Effector memory CD8-positive, alpha-beta T cell (primary cell): ENCODE measurements around the gene NLGN2.

Experiments used
- ATAC-seq: fragments of 150-1000 bp; cut with Tn5 transposase; replicated peaks from 2 replicates; pipeline ENCODE4 v1.10.0; 2021; ENCODE audit warnings: mild to moderate bottlenecking, moderate library complexity
- DNase-seq, 3 experiments: peaks; one replicate each; pipeline ENCODE4 v3.0.0; 2021
- H3K27ac Mint-ChIP-seq, 2 donors: one replicate each; pipeline ENCODE4 v1.8.0; 2022; ENCODE audit warnings: mild to moderate bottlenecking in 2 of 2, mixed read lengths in 2 of 2, moderate library complexity in 2 of 2
- H3K27me3 Mint-ChIP-seq, 2 donors: one replicate each; pipeline ENCODE4 v1.8.0; 2022; ENCODE audit warnings: mixed read lengths in 2 of 2
- H3K36me3 Mint-ChIP-seq: one replicate; pipeline ENCODE4 v1.8.0; 2022; ENCODE audit warnings: mild to moderate bottlenecking, moderate library complexity, mixed read lengths; ENCODE audit not compliant: insufficient read depth
- H3K4me1 Mint-ChIP-seq, 2 donors: one replicate each; pipeline ENCODE4 v1.8.0; 2022; ENCODE audit warnings: low read depth in 2 of 2, mixed read lengths in 2 of 2
- H3K4me3 Mint-ChIP-seq, 2 donors: one replicate each; pipeline ENCODE4 v1.8.0; 2022; ENCODE audit warnings: mild to moderate bottlenecking in 2 of 2, mixed read lengths in 2 of 2, moderate library complexity in 2 of 2
- H3K9me3 Mint-ChIP-seq, 2 donors: one replicate each; pipeline ENCODE4 v1.8.0; 2022; ENCODE audit warnings: mixed read lengths in 2 of 2

Gene NLGN2

DNA sequence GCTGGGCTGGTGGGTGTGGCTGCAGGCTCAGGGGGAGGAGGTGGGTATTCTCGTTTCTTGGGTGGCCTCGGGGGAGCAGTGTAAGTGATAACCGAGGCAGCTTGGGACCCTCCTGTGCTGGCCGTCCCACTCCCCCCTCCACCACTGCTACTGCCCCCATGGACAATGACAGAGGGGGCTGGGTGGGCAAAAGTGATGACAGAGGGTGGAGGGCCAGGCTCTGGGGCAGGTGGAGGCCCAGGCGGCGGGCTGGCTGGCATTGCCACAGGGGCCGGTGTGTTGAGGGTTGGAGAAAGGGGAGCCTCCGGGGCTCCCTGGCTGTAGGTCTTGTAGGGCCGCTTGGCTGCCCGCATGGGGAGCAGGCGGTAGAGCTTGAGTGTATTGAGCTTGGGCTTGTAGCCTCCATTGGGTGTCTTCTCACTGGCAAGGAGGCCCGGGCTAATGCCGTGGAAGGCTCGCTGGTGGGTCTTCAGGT lies 55.8 kb downstream of the NLGN2 start:
- Mint-ChIP-seq H3K36me3 (peaks cover 39% of the 10 kb centered on the region), H3K4me1 (peaks cover 8 to 11% of the 10 kb centered on the region in 2 donors), H3K27ac (no peak overlapping the region), H3K27me3 (no peaks in the 10 kb centered on the region), H3K4me3 (no peak overlapping the region), H3K9me3 (no peaks in the 10 kb centered on the region)
- no peak for ATAC-seq
- DNase-seq: no peak

DNA sequence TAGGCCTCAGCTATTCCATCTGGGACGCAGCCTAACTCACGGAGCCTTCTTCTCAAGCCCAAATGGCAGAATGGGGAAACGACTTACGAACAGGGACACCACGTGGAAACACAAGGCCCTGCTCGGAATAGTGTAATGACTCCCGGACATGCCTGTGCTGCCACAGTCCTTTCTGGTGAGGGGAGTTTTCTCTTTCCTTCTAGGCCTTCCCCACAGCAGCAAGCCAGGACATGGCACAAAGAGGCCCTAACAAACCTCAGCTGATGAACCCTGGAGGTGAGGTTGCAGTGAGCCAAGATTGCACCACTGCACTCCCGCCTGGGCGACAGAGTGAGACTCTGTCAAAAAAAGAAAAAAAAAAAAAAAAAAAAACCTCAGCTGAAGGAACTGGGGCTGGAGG lies 56.4 kb downstream of the NLGN2 start:
- H3K27me3 Mint-ChIP-seq: no peaks in the 10 kb centered on the region
- H3K36me3 Mint-ChIP-seq: peaks cover 39% of the 10 kb centered on the region
- ATAC-seq (no peak), DNase-seq (no peak)
- no peak overlapping the region for H3K4me3 Mint-ChIP-seq
- H3K27ac Mint-ChIP-seq: peak overlapping the region in 1 of 2 donors; percentile 59
- peaks cover 11 to 18% of the 10 kb centered on the region in 2 donors for H3K4me1 Mint-ChIP-seq
- H3K9me3 Mint-ChIP-seq: no peaks in the 10 kb centered on the region

DNA sequence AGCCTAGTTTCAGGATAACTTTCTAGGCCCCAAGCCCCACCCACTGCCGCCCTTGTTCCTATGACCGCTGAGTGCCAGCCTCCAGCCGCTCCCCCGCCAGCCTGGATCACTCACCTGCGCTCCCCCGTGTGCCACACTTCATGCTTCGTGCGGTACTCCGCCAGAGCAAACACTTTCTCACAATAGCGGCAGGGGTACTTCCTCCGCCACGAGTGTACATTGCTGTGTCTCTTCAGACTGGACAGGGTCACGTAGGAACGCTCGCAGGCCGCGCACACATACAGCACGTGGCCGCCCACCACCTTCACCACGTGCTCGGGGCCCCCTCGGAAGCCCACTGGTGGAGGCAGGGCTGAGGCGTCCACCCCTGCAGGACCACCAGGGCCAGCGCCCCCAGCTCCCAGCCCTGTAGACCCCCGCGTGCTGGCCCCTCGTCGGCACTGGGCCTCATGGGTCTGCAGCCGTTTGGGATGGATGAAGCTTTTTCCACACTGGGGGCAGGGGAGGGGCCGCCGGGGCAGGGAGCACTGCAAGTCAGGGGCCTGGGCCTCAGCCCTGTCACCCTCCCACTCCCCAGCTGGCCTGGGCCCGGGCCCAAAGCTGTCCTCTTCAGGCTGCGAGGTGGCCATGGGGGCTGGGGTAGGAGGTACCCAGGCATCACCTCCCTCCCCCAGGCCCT lies 58.1 kb downstream of the NLGN2 start:
- H3K4me1 Mint-ChIP-seq: peaks cover 11 to 19% of the 10 kb centered on the region in 2 donors
- no peaks in the 10 kb centered on the region for H3K9me3 Mint-ChIP-seq
- peak overlapping the region in 1 of 2 donors; percentile 51 for H3K27ac Mint-ChIP-seq
- DNase-seq (no peak), ATAC-seq (no peak)
- H3K36me3 Mint-ChIP-seq: peaks cover 45% of the 10 kb centered on the region
- no peak overlapping the region for H3K4me3 Mint-ChIP-seq
- H3K27me3 Mint-ChIP-seq: no peaks in the 10 kb centered on the region

DNA sequence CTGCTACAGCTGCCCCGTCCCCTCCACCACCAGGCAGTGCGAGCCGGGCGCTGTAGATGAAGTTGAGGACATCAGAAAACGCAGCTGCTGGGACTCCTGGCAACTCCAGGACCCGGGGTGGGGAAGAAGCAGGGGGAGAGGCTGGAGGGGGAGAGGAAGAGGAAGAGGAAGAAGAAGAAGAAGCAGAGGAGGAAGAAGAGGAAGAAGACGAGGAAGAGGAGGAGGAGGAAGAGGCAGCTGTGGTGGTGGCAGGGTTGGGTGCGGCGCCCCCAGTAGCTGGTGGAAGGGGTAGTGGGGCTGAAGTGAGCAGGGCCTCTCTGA lies 58.6 kb downstream of the NLGN2 start:
- Mint-ChIP-seq H3K27me3 (no peaks in the 10 kb centered on the region), H3K4me3 (no peak overlapping the region), H3K27ac (peak overlapping the region in 1 of 2 donors; percentile 51)

DNA sequence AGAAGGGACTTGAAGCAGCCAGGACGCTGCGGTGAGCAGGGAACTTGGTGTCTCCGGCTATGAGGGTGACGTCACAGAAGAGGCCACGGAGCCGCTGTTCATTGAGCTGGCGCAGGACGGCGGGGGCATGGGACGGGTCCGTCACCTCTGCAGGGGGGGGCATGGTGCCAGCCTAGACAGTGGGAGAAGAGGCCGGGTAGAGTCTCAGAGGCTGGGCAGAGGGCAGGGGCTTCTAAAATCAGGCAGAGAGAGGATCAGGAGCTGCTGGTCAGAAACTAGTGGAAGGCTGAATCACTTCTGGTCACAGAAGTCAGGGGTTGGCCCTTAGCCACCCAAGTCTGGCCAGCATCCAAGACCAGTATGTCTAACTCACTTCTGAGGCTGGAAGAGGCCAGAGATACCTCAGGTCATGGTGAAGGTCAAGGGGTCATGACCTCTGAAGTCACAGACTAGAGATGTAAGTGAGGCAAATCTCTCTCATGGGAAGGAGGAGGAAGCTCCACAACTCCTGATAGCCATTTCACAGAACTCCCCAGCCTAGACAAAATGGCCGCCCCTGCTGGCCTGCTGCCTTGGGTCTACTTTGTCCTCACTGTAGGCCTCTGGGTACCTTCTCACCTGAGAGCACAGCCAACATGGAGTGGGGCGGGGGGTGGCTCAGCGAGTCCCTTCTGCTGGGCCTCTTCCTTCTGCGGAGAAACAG lies 59.1 kb downstream of the NLGN2 start:
- Mint-ChIP-seq H3K4me1 (peaks cover 15 to 24% of the 10 kb centered on the region in 2 donors), H3K4me3 (no peak overlapping the region), H3K27ac (peak overlapping the region in 1 of 2 donors; percentile 51), H3K36me3 (peaks cover 43% of the 10 kb centered on the region), H3K9me3 (no peaks in the 10 kb centered on the region), H3K27me3 (no peaks in the 10 kb centered on the region)
- DNase-seq: no peak
- no peak for ATAC-seq

More for the DNA sequence above, 58.6 kb downstream of the NLGN2 start:
- no peak for DNase-seq
- Mint-ChIP-seq H3K9me3 (no peaks in the 10 kb centered on the region), H3K4me1 (peaks cover 11 to 19% of the 10 kb centered on the region in 2 donors), H3K36me3 (peaks cover 45% of the 10 kb centered on the region)
- ATAC-seq: no peak

DNA sequence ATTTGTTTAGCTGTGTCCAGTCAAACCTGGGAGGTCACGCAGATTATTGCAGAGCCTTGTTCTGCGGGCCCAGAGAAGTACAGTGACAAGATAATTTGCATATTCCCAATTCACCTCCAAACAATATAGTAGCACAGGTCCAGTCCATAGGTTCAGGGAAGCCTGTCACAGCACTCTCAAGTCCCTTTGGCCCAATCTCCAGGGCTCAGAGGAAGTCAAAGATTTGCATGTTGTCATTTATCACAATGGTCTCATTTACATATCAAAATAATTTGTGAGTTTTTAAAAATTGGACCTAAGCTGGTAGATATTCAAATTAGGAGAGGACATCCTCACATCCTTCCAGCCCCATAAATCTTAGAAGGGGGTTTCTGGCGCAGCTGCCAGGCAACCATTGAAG lies 59.9 kb downstream of the NLGN2 start:
- ATAC-seq (no peak), DNase-seq (no peak)
- no peaks in the 10 kb centered on the region for H3K27me3 Mint-ChIP-seq
- H3K36me3 Mint-ChIP-seq: peaks cover 38% of the 10 kb centered on the region
- H3K4me3 Mint-ChIP-seq: no peak overlapping the region
- H3K27ac Mint-ChIP-seq: peak overlapping the region in 1 of 2 donors; percentile 51
- peaks cover 19 to 28% of the 10 kb centered on the region in 2 donors for H3K4me1 Mint-ChIP-seq
- H3K9me3 Mint-ChIP-seq: no peaks in the 10 kb centered on the region

DNA sequence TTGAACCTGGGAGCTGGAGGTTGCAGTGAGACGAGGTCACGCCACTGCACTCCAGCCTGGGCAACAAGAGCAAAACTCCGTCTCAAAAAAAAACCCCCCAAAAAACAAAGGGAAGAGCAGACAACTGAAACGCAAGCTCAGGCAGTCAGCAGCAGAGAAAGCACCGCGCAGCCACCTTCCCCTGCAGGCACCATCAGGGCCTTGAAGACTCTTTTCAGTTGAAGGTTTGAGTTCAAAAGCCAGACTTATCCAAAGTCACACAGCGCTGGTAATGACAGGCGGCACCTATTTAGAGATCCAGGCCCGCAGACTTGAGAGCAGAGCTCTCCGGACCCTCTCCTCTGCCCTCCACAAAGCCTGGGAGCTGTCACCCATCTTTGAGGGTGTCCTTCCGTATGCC lies 60.6 kb downstream of the NLGN2 start:
- no peaks in the 10 kb centered on the region for H3K9me3 Mint-ChIP-seq
- H3K4me3 Mint-ChIP-seq: peak overlapping the region in 1 of 2 donors; percentile 10
- peaks cover 37% of the 10 kb centered on the region for H3K36me3 Mint-ChIP-seq
- no peaks in the 10 kb centered on the region for H3K27me3 Mint-ChIP-seq
- DNase-seq: no peak
- H3K27ac Mint-ChIP-seq: peak overlapping the region; percentile 16 to 44
- ATAC-seq: no peak
- H3K4me1 Mint-ChIP-seq: peaks cover 19 to 28% of the 10 kb centered on the region in 2 donors

DNA sequence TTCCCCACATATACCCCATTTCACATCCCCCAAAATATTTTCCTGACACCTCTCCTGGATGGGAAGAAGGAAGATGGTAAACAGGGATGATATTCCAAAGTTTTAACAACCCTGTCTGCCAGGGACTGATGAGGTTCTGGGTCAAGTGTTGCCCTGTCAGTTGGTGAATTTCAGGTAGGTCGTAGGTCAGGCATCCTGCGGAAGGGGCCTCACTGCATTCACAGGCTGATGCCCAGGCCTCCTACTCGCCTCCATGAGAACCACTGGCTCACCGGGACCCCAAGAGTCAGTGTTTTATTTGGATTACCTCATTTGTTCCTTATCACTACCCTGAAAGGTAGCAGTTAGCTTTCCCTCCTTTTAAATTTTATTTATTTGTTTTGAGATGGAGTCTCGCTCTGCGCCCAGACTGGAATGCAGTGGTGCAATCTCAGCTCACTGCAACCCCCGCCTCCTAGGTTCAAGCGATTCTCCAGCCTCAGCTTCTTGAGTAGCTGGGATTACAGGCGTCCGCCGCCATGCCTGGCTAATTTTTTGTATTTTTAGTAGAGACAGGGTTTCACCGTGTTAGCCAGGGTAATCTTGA lies 61.3 kb downstream of the NLGN2 start:
- Mint-ChIP-seq H3K27me3 (no peaks in the 10 kb centered on the region), H3K27ac (peak overlapping the region; percentile 28 to 44), H3K4me3 (no peak overlapping the region), H3K4me1 (peaks cover 19 to 28% of the 10 kb centered on the region in 2 donors), H3K36me3 (peaks cover 32% of the 10 kb centered on the region), H3K9me3 (no peaks in the 10 kb centered on the region)
- ATAC-seq (no peak), DNase-seq (no peak)
